Cardiac septum (tissue), 1 donor: Measurements from ENCODE around the gene CPSF4L. TPM values are rescaled to one million over a fixed set of nuclear protein-coding genes. Genes with fewer than 3 reads are reported as not detected.

Experiments
- DNase-seq: peaks from one replicate; pipeline ENCODE4 v3.0.0-alpha.2; 2020; ENCODE audit warnings: low spot score
- intact Hi-C: fragments of 100-400 bp; cut with DNase I; formaldehyde crosslinking; loops from one replicate; pipeline ENCODE4 v1.14.0; 2022
- total RNA-seq: library from RNA; stranded (reverse); fragmentation: NEBNext Ultra II Directional; extraction: Animal tissue kit (Norgen Biotek cat#: 25700); gene quantifications from one replicate; pipeline ENCODE4 v1.2.1, GENCODE V29; 2021
- donor health status: DM: no; HTN: no; CAD: no.

CPSF4L gene
- total RNA-seq, 1 donor from 2014 or later = not detected

DNA sequence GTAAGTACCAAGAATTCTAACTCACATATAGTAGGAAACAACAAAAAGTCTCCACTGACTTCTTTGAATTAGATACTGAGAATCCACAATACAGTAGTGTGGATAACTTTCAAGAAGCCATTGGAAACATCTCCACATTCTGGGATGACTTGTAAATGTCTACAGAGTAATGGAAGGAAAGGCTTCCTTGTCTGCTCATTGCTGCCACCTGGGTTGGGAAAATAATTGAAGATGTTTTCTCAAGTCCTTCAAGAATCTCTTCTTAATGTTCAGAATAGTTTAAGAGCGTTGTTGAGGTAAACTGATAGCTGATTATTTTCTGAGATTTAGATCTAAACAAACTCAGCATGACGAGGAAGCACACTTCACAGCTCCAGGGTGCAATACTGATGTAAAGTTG is 14.0 kb downstream of the CPSF4L start:
- DNase-seq = no peak
- intact Hi-C loops = no loop called here

DNA sequence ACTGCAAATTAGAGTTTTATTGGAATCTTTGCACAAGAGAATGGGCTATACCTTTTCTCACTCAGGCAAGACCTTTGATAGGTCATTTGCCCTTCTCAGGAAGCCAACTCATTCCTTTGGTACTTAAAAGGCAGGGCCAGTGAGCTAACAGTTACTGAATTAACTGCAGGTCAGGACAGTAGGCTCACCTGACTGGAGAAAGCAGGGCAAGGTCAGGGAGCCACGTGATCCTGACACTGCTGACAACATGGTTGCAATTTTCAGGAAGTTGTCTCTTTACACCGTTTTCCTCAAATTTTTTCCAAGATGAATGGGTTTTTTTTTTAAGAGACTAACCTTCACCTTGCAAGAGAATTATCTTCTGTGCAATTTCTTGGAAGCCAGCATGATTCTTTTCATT is 21.1 kb downstream of the CPSF4L start:
- no peak for DNase-seq
- intact Hi-C loops = no loop called here

DNA sequence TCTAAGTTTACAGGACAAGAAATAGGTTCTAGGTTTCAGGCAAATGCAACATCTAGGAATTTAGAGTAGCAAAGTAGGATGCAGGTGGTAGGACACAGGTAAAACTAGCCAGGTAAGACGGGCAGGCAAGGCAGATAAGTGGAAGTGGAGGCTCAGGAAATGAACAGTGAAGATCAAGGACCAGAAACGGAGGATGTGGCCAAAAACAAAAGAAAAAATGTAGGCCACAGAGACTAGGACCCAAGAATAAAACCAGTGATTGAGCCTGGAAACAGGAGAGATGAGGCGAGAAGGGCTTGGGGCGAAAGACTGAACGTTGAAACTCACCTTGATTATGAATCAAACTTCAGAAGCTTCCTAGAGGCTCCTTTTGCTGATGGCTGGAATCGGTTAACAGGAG is 24.0 kb downstream of the CPSF4L start:
- intact Hi-C loops = no loop called here
- DNase-seq = no peak

DNA sequence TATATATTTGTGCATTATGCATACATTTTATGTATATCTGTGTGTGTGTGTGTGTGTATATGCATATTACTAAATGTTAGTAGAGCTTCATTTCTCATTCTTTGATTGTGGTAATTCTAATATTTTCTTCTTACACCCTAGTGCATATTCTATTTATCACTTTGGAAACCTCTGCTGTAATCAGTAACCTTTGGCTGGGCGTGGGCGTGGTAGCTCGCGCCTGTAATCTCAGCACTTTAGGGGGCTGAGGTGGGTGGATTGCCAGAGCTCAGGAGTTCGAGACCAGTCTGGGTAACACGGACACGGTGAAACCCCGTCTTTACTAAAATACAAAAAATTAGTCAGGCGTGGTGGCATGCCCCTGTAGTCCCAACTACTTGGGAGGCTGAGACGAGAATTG is 26.9 kb downstream of the CPSF4L start:
- no peak for DNase-seq
- intact Hi-C loops = loop anchor here (5.0 kb wide), 1 partner anchor 507 kb away; no protein-coding TSS in a partner anchor

DNA sequence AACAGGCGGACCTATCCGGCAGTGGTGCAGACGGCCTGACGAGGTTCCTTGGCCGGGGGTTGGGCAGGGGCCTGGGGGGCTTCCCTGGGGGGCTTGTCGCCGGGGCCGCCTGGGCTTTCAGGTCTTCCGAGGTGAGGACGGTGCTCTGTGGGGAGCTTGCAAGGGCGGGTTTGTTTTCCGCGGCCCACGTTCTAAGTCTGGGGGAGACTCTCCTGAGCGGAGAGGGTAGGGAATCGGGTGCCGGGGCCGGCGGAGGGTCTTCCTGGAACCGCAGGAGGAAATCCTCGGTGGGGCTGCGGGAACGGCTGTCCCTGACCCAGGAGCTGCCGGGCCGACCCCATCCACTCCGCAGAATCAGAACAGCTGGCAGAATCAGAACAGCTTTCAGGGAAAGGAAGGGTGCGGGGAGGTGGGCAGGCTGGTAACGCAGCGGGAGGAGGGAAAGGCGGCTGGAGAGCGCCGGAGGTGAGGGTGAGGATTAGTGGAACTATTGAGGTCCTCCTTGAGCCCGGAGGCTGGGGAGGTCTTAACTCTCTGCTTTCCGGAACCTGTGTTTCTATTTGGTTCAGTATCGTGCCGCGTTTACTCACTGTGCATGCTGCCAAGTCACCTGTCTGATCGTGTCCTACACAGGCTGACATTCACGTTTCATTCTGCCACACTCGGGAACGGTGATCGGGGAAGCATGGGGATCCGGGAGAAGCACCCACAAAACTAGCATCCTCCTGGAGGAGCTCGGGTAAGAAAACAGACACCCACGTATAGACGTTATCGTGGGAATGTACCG is 28.9 kb downstream of the CPSF4L start:
- peak; percentile 77 for DNase-seq
- intact Hi-C loops = loop anchor here (5.0 kb wide), 1 partner anchor 505 kb away; no protein-coding TSS in a partner anchor

DNA sequence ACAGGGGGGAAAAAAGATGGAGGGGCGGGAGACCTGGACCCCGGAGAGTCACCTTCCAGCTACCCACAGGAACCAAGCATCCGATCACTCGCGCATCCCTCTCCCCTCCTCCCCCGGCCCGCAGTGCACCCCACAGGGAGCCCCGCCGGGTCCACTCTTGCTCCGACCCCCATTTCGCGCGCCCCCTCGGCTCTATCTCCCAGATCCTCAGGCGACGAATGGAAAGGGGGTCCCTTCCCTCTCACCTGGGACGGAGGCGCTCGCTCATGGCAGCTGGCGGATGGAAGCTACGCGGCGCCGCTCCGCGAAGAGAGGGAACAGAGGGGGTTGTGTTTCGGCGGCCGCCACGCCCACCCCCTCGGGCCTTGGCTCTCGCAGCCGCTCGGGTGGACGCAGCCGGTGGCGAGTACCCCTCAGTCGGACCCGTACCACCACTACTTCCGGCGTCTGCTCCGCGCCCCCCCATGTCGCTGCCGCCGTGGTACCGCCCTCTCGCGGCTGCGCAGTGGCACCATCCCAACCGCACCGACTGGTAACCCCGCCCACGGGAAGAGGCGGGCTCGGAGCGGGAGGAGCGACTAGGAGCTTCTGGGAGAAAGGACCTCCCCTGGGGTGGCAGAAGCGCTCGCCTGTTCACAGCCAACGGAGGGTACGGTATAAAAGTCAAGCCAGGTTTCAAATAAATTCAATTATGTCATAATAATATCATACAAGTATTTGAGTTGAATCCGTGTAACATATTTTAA is 29.7 kb downstream of the CPSF4L start:
- peak; percentile 99 for DNase-seq
- intact Hi-C loops = loop anchor here (2.0 to 5.0 kb wide), 2 partner anchors 39 to 505 kb away; partner anchors contain the start of gene COG1

DNA sequence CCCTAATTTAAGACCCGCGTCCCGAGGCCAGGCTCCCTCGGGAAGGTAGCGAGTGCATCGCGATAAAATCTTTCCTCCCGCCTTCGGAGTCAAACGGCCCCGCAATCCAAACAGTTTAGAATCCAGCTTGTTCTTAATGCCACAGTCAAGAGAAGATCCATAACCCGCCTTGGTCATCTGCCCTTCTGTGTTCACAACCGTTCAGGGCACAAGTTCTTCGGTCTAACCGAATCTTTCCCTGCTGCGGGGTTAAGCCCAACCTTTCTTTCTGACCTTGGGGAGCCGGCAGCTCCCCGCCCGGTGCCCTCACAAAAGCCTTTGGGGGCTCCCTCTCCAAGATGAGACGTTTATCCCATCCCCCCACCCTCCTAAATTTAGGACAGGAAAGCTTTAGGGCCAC is 30.3 kb downstream of the CPSF4L start:
- intact Hi-C loops = loop anchor here (2.0 to 5.0 kb wide), 2 partner anchors 39 to 504 kb away; partner anchors contain the start of gene COG1
- no peak for DNase-seq

DNA sequence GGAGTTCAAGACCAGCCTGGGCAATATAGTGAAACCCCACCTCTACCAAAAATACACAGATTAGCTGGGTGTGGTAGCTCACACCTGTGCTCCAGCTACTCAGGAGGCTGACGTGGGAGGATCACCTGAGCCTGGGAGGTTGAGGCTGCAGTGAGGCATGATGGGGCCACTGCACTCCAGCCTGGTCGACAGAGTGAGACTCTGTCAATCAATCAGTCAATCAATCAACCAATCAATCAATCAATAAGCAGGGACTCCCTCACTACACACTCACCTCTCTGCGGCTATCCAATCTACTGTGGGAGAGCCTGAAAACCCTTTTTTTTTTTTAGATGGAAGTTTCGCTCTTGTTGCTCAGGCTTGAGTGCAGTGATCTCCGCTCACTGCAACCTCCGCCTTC is 31.6 kb downstream of the CPSF4L start:
- intact Hi-C loops = loop anchor here (2.0 to 5.0 kb wide), 2 partner anchors 37 to 503 kb away; partner anchors contain the start of gene COG1
- DNase-seq = no peak

DNA sequence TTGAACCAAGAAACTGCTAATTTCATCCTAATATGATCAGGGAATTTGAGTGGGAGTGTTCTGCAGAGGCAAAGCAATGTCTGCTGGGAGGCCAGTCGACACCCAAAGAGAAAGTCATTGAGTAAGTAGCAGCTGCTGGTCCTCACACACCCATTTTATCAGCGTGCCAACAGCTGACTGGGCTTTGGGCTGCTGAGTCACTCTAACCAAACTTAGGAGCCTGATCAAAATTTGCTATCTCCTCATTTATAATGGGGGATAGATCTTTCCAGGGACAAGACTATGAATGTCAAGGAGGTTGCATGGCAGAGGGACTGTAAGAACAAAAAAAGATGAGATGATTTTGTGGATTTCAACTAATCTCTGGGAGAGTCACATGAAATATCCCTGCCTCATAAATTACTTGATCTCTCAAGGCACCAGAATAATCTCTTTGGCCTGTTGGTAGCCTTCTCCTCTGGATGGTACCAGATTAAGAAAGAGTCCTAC is 32.9 kb downstream of the CPSF4L start:
- peak; percentile 81 for DNase-seq
- intact Hi-C loops = no loop called here

DNA sequence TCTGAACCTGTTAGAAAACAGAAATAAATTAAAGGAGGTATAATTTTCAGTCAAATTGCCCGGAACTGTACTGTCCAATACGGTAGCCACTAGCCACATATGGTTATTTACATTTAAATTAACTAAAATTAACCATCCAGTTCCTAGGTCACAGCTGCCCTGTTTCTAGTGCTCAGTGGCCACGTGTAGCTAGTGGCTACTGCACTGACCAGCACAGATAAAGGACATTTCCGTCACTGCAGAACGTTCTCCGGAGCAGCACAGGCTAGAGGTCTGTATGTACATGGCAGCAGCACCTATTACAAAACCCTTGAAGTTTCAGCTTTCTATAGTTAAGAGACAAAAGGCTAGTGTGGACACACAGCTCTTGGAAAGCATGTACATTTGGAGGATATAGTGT is 33.7 kb downstream of the CPSF4L start:
- intact Hi-C loops = no loop called here
- no peak for DNase-seq

DNA sequence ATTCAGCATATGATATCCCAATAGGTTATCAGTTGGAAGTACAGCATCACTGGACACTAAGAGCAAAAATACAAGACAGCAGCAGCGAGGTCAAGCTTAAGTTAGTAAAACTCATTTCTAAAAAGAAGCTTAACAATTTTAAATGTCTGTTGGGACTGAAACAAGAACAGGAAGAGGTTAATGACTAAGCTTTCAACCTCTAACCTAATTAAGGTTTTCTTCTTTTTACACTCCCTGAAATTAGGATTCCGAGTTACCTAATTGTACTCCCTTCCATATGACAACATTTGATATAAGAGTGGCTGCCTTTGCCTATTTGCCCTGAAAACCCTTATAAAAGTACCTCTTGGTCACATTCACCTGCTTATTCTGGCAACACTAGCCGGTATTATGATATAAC is 34.3 kb downstream of the CPSF4L start:
- intact Hi-C loops = no loop called here
- DNase-seq = no peak

DNA sequence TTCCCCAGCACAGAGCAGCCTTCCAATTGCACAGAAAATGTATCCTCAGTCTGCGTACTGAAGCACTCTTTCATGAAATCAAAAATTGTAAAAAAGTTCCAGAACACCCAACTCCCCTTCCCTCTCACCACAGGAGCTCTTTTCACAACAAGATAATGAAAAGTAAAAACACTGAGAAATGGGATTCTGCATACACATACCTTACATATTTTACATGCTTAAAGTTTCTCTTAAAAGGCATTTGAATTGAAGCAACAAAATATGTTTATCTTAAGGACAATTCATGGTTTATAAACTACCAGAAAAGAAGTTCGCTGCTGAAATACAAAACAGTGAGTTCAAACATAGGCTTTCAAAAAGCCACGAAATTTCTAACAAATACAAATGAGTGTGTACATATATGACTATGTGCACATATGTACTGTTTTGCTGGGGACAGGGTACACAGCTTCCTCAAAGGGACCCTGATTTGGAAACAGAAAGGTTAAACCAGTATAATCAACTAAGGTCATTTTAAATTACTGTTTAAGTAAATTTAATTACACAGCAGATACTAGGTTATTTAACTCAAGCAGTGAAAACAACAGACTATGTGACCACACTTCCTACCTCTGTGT is 35.0 kb downstream of the CPSF4L start:
- no peak for DNase-seq
- intact Hi-C loops = no loop called here

DNA sequence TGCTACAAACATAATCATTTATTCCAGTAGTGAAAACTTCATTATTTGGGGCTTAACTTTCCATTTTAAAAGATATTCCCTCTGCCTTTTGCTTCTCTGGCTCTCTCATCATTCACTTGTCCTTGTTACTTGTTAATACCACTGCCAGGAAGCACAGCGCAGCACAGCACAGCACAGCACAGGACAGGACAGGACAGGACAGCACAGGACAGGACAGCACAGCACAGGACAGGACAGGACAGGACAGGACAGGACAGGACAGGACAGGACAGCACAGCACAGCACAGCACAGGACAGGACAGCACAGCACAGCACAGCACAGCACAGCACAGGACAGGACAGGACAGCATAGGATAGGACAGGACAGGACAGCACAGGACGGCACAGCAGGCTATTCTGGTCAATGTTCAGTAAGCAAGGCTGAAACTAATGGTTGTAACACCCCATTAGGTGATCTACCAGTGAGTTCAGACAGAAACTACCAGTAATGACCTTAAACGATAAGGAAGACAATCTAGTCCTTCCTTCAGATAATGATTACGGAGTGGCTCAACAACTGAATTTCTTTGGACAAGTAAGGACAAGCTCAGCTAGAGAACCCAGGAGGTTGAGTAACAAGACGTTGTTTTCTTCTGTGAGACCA is 36.9 kb downstream of the CPSF4L start:
- no peak for DNase-seq
- intact Hi-C loops = no loop called here

DNA sequence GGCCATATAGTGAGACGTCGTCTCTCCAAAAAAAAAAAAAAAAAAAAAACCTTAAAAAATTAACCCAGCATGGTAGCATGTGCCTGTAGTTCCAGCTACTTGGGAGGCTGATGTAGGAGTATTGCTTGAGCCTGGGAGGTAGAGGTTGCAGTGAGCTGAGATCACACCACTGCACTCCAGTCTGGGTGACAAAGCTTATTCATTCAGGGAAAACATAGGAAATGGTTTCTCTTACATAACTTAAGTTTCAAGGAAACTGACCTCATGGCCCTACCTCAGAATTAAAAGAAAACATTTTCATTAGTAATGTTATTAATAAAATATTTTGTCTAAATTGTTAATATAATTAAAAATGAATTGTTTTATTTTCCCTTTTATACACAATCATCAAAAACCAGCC is 37.4 kb downstream of the CPSF4L start:
- DNase-seq = no peak
- intact Hi-C loops = no loop called here

DNA sequence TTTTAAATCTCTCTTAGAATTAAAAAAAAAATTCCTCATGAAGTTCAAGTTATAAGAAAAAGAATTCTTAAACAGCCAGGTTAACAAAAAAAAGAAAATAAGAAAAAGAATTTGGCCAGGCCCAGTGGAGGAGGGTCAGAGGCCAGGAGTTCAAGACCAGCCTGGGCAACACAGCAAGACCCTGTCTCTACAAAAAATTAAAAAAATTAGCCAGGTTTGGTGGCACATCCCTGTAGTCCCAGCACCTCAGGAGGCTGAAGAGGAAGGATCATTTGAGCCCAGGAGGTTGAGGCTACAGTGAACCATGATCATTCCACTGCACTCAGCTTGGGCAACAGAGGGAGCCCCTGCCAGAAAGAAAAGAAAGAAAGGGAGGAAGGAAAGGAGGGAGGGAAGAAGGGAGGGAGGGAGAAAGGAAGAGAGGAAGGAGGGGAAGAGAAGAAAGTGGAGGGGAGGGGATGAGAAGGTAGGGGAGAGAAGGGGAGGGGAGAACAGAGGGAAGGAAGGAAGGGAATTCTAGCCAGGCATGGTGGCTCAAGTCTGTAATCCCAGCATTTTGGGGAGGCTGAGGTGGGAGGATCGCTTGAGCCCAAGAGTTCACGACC is 38.0 kb downstream of the CPSF4L start:
- no peak for DNase-seq
- intact Hi-C loops = no loop called here

DNA sequence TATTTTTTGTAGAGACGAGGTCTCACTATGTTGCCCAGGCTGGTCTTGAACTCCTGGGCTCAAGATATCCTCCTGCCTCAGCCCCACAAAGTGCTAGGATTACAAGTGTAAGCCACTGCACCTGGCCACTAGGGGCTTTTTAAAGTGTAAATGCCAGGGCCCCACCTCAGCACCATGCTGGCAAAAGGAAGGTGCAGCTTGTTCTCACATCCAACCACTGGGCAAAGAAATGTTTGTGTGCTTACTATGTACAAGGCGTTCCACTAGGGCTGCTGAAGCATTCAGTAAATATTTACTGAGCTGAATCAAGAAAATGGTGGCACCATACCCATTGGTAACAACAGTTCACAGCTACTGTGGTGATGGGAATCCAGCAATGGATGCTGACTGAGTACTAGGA is 46.2 kb downstream of the CPSF4L start:
- DNase-seq = no peak
- intact Hi-C loops = no loop called here

DNA sequence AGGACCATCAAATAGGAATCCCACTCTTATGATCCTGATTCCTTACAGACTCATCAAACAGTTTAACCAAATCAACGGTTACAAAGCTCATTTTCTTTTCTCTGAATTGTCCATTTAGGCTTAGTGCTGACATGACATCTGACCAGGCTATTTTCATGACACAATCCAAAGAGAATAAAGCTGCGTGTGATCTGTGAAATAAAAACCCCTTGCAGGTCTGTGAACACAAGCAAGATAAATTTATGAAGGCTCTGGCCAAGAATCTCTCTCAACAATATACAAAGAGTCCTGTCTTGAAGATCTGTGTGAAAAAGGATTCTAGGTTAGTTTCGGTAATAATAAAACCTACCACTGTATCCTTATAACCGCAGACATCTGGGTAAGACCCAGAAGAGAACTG is 46.8 kb downstream of the CPSF4L start:
- no peak for DNase-seq
- intact Hi-C loops = no loop called here

DNA sequence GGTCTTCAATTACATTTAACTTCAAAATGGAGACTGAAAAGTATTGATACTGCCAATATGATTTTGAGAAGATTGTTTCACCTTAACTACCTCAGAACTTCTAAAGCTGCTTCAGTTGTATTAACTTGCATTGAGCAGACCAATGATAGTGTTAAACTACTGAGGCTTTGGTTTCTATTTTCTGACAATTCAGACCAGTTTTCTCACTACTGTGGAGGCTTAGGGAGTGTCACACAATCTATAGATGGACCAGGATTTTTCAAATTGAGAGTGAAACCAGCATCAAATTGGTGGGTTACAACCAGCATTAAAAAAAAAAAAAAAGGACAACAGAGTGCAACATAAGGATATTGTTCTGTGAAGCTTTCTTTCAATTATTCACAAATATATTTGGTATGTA is 47.7 kb downstream of the CPSF4L start:
- intact Hi-C loops = no loop called here
- no peak for DNase-seq

DNA sequence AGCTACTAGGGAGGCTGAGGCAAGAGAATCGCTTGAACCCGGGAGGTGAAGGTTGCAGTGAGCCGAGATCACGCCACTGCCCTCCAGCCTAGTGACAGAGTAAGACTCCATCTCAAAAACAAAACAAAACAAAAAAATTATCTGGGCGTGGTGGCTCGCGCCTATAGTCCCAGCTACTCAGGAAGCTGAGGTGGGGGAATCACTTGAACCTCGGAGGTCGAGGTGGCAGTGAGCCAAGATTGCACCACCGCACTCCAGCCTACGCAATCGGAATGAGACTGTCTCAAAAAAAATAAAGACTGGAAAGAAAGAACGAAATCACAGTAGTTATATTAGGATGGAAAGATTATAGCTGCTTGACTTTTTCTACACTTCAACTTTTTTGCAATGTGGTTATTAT is 49.9 kb downstream of the CPSF4L start:
- intact Hi-C loops = no loop called here
- DNase-seq = no peak
